NCI-H146 treated with DMSO at 0.1 percent for 48 hours (cell line): ENCODE measurements around the gene HEMK1.

Source experiments
- DNase-seq: peaks from one replicate; lab custom pipeline; 2025; ENCODE audit not compliant: unreplicated experiment; lab: John Stamatoyannopoulos, UW

The HEMK1 gene

GRCh38 chr3:50612970-50613846 lies 43.9 kb downstream of the HEMK1 start:
- DNase-seq: no peak

DNA sequence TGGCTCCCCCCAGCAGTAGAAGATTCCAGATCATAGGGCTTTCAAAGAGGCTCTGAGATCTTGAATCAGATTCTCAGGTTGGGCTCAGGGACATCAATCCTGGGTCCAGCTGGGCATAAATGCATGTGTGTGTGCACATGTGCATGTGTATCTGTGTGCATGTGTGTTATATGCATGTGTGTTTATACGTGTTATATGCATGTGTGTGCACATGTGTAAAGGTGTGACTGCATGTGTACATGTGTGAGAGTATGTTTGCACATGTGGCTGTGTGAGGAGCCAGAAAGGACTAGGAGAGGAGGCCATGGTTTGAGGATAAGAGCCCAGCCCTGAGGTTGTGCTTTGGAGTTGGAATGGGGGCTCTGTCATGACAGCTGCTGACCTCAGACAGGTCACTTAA lies 45.9 kb downstream of the HEMK1 start:
- no peak for DNase-seq

DNA sequence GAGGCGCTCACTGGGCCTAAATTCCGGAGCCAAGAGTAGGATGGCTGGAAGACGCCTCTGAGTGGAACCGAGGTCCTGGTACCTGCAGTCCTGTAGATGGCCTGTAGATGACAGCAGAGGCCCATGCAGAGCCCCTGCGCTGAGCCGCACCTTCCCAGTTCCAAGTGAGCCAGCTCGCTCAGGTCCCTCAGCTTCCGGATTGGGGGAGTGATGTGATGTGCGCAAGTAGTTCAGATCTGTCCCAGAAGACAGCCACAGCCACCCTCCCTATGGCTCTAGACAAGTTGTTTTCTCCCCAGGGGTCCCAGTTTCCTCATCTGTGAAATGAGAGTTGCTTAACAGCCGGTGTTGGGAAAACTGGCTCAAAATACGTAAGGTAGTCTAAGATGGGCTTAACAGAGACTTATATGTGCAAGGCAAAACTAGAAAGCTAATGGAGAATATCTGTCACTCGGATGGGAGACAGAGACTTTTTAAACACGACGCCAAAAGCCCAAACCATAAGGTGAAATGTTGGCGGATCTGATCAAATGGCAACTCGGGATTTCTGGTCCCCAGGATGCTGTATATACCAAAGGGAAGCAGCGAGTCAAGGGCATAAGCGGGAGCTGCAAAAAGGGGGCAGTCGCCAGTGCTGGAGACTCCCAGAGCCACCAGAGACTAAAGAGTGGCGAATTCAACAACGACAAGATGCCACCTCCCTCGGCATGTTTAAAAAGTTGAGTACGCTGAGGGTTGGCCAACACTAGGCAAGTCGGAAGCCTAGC lies 46.9 kb downstream of the HEMK1 start:
- DNase-seq: peak; percentile 50

DNA sequence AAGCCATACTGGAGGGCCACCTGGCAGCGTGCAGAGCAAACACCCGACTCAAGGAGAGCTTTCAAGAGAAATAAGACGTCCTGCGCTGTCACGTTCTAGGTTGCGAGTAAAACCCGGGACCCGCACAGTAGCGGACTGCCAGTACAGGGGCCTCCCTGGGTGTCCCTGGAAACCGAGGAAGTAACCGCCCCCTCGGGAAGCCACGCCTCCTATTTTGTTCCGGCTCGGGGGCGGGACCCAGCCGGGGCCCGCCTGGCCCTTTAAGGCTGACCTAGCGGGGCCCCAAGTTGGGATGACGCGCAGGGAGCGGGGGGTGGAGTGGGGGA lies 47.4 kb downstream of the HEMK1 start:
- DNase-seq: peak; percentile 43

- DNase-seq: peak; percentile 43
These were observed 47.9 kb downstream of the HEMK1 start, which contains the start of gene MAPKAPK3 for GRCh38 chr3:50617096-50617791. Gene MAPKAPK3 (plus strand): TSS chr3:50617151. CDS start chr3:50617566, 415 bp downstream.

DNA sequence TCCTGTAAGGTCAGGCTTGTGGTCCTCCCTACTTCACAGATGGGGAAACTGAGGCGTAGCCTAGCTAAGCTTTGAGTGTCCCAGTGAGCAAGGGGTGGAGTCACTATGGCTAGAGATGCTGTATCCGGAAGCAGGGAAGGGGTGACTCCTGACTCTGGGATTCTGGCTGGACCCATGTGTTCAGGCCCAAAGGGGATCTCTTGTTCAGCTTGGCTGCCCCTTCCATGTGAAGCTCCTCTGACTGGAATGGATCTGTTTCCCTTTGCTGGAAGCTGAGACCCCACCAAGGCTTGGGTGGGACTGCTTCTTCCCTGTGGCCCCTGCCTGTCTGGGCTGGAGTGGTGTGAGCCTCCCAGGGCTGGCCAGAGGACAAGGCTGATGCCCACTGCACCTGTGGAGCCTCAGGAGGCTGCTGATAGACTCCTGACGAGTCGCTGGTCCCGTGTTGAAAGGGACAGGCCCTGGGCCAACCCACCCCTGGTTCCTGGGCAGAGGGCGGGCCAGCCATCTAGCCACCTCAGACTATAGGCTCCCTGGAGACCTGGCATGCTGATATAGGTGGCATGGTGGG lies 48.7 kb downstream of the HEMK1 start:
- DNase-seq: no peak

DNA sequence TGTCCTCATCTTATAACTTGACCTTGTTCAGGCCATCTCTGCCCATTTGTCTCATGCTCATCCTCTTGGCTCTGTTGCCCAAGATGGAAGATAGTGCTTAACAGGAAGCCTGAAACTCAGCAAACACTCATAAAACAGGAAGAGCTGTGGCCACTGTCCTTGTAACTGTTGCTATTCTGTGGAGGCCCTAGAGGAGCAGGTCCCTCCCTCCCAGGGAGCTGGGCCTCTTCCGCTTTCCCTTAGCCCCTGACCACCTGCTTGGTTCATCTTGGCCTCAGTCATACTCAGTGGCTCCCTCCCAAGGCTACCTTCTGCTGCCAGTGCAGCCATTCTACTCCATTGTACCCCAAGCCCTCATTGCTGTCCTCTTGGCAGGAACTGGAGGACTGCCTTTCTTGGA lies 51.1 kb downstream of the HEMK1 start:
- DNase-seq: no peak

DNA sequence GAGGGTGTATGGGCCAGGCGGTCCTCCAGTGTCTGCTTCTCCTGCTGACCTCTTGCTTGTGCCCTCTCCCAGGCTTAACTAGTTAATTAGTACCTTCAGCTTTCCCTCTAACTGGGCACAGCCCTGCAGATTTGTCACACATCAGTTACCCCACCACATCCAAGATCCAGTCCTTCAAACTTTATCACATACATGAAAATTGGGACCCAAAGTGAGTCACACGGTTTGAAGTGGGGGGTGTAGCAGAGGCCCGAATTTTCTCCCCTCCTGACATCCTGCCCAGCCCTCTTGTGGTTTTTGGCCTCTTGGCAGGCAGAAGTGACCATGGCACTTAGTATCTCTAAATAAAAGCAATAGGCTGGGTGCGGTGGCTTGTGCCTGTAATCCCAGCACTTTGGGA lies 51.5 kb downstream of the HEMK1 start:
- no peak for DNase-seq

DNA sequence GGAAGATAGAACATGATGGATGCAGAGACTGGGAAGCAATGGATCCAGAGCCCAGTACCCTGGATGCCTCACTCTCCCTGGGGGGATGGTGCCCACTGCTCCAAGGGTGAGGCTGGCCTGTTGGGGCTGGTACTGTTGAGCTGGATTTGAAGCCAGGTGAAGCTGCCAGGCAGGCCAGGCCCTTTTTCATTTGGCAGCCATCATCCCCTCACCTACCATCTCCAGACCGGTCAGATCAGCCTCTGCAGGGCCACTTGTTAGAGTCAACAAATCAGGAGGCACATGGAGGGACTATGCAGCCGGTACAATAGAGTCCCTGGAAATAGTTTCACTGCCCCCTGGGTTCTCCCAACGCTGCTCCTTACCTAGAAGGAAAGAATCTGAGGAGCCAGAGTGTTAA lies 53.6 kb downstream of the HEMK1 start:
- DNase-seq: no peak

DNA sequence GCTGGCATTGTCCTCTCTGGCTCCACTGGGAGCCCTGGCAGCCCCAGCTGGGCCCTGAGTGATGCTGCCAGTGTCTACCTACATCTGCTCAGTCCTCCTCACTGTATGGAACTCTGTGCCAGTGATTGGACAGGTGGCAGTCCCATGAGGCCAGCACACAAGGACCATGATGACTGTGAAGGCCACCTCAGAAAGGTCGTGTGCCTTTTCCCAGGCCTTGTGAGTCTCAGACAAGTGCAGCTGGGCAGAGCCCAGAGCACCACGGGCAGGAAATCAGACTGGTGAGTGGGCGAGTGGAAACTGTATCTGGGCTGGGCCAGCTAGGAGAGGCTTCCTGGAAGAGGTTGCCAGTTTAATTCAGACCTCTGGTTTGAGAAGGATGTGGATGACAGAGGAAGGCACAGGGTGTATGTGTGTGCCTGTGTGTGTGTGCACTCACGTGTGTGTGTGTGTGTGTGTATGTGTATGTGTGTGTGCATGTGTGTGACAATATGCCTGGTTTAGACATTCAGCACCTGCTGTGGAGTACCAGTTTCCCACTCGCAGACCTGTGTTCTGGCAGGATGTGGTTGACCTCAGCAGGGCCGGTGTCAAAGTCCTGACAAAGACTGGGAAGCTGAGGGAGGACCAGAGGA lies 54.6 kb downstream of the HEMK1 start:
- no peak for DNase-seq

GRCh38 chr3:50624634-50625033 lies 55.3 kb downstream of the HEMK1 start:
- DNase-seq: no peak

DNA sequence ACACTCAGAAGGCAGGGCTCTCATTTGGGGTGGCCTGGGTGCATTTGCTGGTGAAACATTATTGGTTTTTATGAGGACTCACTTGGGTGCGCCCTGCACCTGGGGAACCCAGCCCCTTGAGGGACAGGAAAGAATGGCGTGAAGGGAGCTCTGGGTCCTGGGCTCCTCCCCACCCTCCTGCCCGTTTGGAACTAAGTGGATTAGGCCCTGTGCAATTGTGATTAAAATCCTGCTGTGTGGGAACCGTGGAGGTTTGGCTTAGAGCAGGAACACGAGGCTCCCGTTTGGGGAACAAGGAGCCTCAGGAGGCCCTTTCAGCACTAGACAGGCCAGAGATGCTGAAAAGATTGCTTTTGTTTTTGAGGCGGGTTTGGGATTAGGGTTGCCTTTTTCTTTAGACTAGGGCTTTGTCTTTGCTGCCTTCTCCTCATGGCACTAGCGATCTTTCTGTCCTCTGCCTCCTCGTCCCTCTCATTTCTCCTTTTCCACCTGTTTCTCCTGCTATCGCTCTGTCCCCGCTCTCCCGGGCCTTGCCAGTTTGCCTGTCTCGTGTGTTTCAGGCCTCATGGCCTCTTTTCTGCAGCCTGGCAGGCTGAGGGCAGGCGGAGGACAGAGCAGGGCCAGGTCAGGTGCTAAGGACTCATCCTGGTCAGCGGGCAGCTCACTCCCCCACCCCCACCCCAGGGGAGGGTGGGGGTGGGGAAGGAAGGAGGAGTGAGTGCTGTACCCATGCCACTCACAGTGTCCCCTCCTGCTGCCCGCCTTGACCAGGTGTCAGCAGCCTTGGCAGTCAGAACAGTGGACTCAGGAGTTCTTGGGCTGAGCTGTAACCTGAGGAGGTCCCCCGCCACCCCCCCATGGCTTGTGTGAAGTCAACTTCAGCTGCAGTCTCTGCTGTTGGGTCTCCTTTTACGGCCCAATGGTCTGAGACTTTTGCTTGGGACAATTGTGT lies 56.2 kb downstream of the HEMK1 start:
- DNase-seq: no peak

DNA sequence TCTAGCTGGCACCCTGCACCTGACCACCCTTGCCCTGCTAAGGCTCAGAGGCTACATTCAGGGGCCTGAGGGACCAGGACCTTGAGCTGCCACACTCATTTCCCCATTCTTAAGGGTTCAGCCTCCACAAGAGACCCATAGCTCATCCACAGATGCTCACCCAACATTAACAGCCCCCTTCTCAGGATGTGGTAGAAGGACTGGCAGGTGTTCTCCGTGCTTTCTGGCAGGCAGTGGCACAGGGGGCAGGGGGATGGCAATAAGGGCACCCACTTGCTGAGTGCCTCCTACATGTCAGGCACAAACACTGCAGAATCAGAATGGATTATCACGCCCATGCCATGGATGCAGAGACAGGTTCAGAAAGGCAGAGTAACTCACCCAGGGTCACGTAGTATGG lies 57.1 kb downstream of the HEMK1 start:
- DNase-seq: no peak

DNA sequence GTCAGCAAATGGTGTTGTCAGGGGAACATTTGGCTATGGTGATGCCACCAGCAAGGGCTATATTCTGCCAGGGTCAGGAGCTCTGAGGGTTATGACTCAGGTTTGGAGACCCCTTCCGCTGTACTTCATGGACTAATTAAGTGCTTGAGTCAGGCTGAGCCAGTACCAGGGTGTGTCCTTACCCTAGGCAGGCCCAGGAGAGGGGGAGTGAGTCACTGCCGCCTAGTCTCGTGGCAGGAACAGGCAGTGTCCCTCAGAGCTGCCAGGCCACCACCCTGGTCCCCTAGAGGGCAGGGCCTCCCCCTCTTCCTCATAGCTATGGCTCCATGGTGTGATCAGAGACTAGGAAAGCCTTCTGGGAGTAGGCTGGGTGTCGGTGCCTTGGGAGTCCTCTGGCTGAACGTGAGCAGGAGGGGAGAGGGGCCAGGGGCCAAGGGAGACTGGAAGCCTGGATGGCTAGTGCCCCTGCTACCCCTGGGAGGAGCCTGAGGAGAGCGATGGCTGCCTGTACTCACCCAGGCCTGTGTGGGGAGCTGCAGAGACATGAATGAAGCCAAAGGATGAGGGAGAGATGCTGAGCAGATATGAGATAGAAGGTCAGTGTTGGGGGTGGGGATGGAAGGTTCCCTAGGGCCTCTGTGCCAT lies 58.2 kb downstream of the HEMK1 start:
- no peak for DNase-seq

DNA sequence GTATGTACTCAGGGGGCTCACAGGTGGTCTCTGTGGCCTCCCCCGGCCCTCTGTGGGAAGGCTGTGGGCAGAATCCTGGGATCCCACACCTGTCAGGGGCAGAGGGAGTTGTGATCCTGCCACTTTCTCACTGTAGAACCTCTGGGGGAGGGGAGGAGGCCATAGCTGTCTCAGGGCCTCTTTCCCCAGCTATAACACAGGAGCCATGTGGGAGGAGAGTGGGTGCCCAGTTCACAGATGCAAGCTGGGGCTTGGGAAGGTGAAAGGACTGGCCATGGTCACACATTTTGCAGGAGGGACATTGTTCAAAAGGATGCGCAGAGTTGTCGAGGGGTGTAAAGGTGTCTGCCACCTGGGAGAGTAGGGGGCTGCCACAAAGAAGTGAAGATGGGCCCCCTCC lies 59.3 kb downstream of the HEMK1 start:
- no peak for DNase-seq

DNA sequence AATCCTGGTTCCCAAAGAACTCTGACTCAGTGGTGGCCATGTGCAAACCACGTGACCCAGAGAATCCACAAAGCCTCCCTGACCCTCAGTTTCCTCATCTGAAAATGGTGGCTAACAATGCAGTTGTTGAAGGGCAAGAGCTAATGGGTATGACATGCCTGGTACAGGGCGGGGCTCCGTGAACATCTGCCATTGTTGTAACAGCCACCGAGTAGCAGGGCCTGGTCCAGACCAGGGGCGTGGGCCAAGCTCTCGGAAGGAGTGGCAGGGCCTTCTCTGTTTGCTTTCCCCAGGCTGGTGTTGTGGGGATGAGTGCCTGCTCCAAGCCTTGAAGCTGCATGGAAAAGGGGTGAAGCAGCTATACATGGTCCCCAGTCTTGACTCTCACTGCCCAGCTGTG lies 61.1 kb downstream of the HEMK1 start:
- DNase-seq: no peak

DNA sequence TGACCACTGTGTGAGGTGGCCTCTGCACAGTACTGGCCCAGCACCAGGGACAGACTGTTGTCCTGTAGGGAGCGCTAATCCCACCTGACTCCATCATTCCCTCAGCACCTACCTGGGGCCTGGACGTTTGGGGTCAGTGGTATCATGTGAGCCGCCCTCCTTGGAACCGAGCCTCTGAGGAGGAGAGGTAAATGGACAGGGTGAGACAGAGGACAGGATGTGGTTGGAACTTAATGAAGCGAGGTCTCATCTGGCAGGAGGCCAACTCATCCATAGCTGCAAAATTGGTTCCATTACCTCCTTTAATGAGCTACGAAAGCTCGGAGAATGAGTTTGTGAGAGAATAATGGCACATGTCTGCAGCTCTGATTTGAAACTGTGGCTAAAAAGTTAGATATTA lies 61.6 kb downstream of the HEMK1 start:
- no peak for DNase-seq

- no peak for DNase-seq
These were observed 63.1 kb downstream of the HEMK1 start for GRCh38 chr3:50632450-50632849.

GRCh38 chr3:50633230-50633790 lies 64.0 kb downstream of the HEMK1 start:
- no peak for DNase-seq
